ENCODE results near the gene CHMP4A.
"Not testable (repeated sequence)": the region's sequence is repeated elsewhere in the genome, so short reads cannot be mapped to it uniquely, and the experiment has no call there.

The CHMP4A gene

GRCh38 chr14:24207625-24208024 is 5.7 kb downstream of the CHMP4A start:
- H3K4me3 ChIP-seq (ENCODE audit: low read length) = no peak overlapping the region
- no peak for DNase-seq (ENCODE audit: low read depth)
- no peak for TF ChIP-seq CTCF (IDR thresholded peaks at IDR 0.05; ENCODE audit: insufficient read depth, low read depth, low read length, missing control alignments)

GRCh38 chr14:24207104-24207551 is 6.2 kb downstream of the CHMP4A start:
- no peak overlapping the region for H3K4me3 ChIP-seq (ENCODE audit: low read length)
- no peak for DNase-seq (ENCODE audit: low read depth)
- no peak for TF ChIP-seq CTCF (IDR thresholded peaks at IDR 0.05; ENCODE audit: insufficient read depth, low read depth, low read length, missing control alignments)

- H3K4me3 ChIP-seq (ENCODE audit: low read length) = no peak overlapping the region
Measured at GRCh38 chr14:24206260-24207103, 6.8 kb downstream of the CHMP4A start.

GRCh38 chr14:24204163-24205146 is 8.8 kb downstream of the CHMP4A start:
- no peak for TF ChIP-seq CTCF (IDR thresholded peaks at IDR 0.05; ENCODE audit: insufficient read depth, low read depth, low read length, missing control alignments)
- H3K4me3 ChIP-seq (ENCODE audit: low read length) = no peak overlapping the region
- no peak for DNase-seq (ENCODE audit: low read depth)

More at GRCh38 chr14:24206260-24207103, 6.8 kb downstream of the CHMP4A start:
- DNase-seq (ENCODE audit: low read depth) = no peak
- TF ChIP-seq CTCF (IDR thresholded peaks at IDR 0.05; ENCODE audit: insufficient read depth, low read depth, low read length, missing control alignments) = no peak

- not testable (repeated sequence) for H3K4me3 ChIP-seq (ENCODE audit: low read length); DNase-seq (ENCODE audit: low read depth)
Measured at GRCh38 chr14:24203249-24203886, 9.9 kb downstream of the CHMP4A start.

- H3K4me3 ChIP-seq (ENCODE audit: low read length); DNase-seq (ENCODE audit: low read depth): not testable (repeated sequence)
Measured at GRCh38 chr14:24202538-24202937, 10.8 kb downstream of the CHMP4A start.

GRCh38 chr14:24198814-24199524 is 14.3 kb downstream of the CHMP4A start:
- TF ChIP-seq CTCF (IDR thresholded peaks at IDR 0.05; ENCODE audit: insufficient read depth, low read depth, low read length, missing control alignments) = no peak
- DNase-seq (ENCODE audit: low read depth) = no peak
- H3K4me3 ChIP-seq (ENCODE audit: low read length) = no peak overlapping the region

All from epithelial cell of esophagus (primary cell).